Type B pancreatic cell (in vitro differentiated cells): Measurements from ENCODE around the gene BLOC1S5. TPM values are rescaled to one million over a fixed set of nuclear protein-coding genes. Genes with fewer than 3 reads are reported as not detected.

Experiments used
- DNase-seq: peaks from one replicate; pipeline ENCODE4 v3.0.0; 2021; ENCODE audit warnings: mixed read lengths; ENCODE audit not compliant: unreplicated experiment; ENCODE audit errors: extremely low spot score
- H3K27ac Mint-ChIP-seq: 2 replicates; pipeline ENCODE4 v1.8.0; 2021; ENCODE audit warnings: mild to moderate bottlenecking, mixed read lengths
- H3K27me3 Mint-ChIP-seq: 2 replicates; pipeline ENCODE4 v1.8.0; 2021; ENCODE audit warnings: mixed read lengths
- H3K36me3 Mint-ChIP-seq: 2 replicates; pipeline ENCODE4 v1.8.0; 2021; ENCODE audit warnings: mixed read lengths
- H3K4me1 Mint-ChIP-seq: one replicate; pipeline ENCODE4 v1.8.0; 2021; ENCODE audit warnings: mixed read lengths; ENCODE audit not compliant: unreplicated experiment
- H3K4me3 Mint-ChIP-seq: 2 replicates; pipeline ENCODE4 v1.8.0; 2021; ENCODE audit warnings: mild to moderate bottlenecking, mixed read lengths
- H3K9me3 Mint-ChIP-seq: 2 replicates; pipeline ENCODE4 v1.8.0; 2021; ENCODE audit warnings: mixed read lengths
- CTCF ChIP-seq: fragments of 200-600 bp; sonication (generic); conservative IDR thresholded peaks from 2 replicates; pipeline ENCODE4 v1.5.0; 2021; ENCODE audit warnings: antibody characterized with exemption, mild to moderate bottlenecking
- total RNA-seq: library from RNA; stranded (reverse); gene quantifications from 2 replicates; pipeline ENCODE4 v1.2.1, GENCODE V29; 2021; ENCODE audit warnings: low replicate concordance

The BLOC1S5 gene
- total RNA-seq, 1 donor from 2014 or later: 14.2 TPM

GRCh38 chr6:8108031-8108660 lies 44.0 kb upstream of the BLOC1S5 start:
- DNase-seq: no peak
- Mint-ChIP-seq H3K27ac (no peak overlapping the region), H3K4me3 (no peak overlapping the region), H3K27me3 (peaks cover 9% of the 10 kb centered on the region), H3K9me3 (no peaks in the 10 kb centered on the region), H3K4me1 (no peaks in the 10 kb centered on the region), H3K36me3 (no peaks in the 10 kb centered on the region)
- TF ChIP-seq CTCF: no peak

GRCh38 chr6:8105791-8106190 lies 41.6 kb upstream of the BLOC1S5 start:
- peaks cover 7% of the 10 kb centered on the region for H3K4me1 Mint-ChIP-seq
- TF ChIP-seq CTCF: no peak

GRCh38 chr6:8103726-8104125 lies 39.5 kb upstream of the BLOC1S5 start:
- H3K36me3 Mint-ChIP-seq: peaks cover 11% of the 10 kb centered on the region
- no peak overlapping the region for H3K27ac Mint-ChIP-seq
- H3K9me3 Mint-ChIP-seq: no peaks in the 10 kb centered on the region
- H3K4me3 Mint-ChIP-seq: no peak overlapping the region
- no peak for TF ChIP-seq CTCF
- no peak for DNase-seq
- peaks cover 17% of the 10 kb centered on the region for H3K4me1 Mint-ChIP-seq
- no peaks in the 10 kb centered on the region for H3K27me3 Mint-ChIP-seq

More at GRCh38 chr6:8105791-8106190, 41.6 kb upstream of the BLOC1S5 start:
- Mint-ChIP-seq H3K27me3 (no peaks in the 10 kb centered on the region), H3K4me3 (no peak overlapping the region), H3K9me3 (no peaks in the 10 kb centered on the region), H3K27ac (no peak overlapping the region), H3K36me3 (peaks cover under 1% of the 10 kb centered on the region)
- DNase-seq: no peak

GRCh38 chr6:8102122-8102958 lies 38.2 kb upstream of the BLOC1S5 start, which contains the start of gene EEF1E1:
EEF1E1 (minus strand) TSS chr6:8102548; CDS start chr6:8102521, 27 bp downstream.
- H3K36me3 Mint-ChIP-seq: peaks cover 11% of the 10 kb centered on the region
- no peak for TF ChIP-seq CTCF
- DNase-seq: peak; percentile 93
- H3K4me1 Mint-ChIP-seq: peaks cover 17% of the 10 kb centered on the region
- no peaks in the 10 kb centered on the region for H3K27me3 Mint-ChIP-seq
- peak within 1 kb of the TSS; percentile 95 for H3K27ac Mint-ChIP-seq
- H3K9me3 Mint-ChIP-seq: no peaks in the 10 kb centered on the region
- H3K4me3 Mint-ChIP-seq: peak within 1 kb of the TSS; percentile 100

- TF ChIP-seq CTCF: no peak
- Mint-ChIP-seq H3K9me3 (no peaks in the 10 kb centered on the region), H3K27ac (no peak overlapping the region), H3K27me3 (no peaks in the 10 kb centered on the region), H3K4me1 (peaks cover 17% of the 10 kb centered on the region), H3K36me3 (peaks cover 22% of the 10 kb centered on the region), H3K4me3 (peak overlapping the region; percentile 55)
- DNase-seq: no peak
Measured at GRCh38 chr6:8100159-8100854, 36.1 kb upstream of the BLOC1S5 start.
